Trophoblast cell (in vitro differentiated cells and primary cell): ENCODE results near the gene PLEKHM2.

Experiments
- DNase-seq, 2 donors: peaks; one replicate each; pipeline ENCODE4 v3.0.0-alpha.2; 2016
- H2AFZ ChIP-seq: 2 replicates; pipeline ENCODE4 v1.6.1; 2013; ENCODE audit warnings: low read length, moderate library complexity, mild to moderate bottlenecking; ENCODE audit not compliant: insufficient read depth, poor library complexity
- H2AK5ac ChIP-seq: 2 replicates; pipeline ENCODE4 v1.6.1; 2013; ENCODE audit warnings: mild to moderate bottlenecking, low read length
- H2BK120ac ChIP-seq: 2 replicates; pipeline ENCODE4 v1.6.1; 2013; ENCODE audit warnings: low read length, mild to moderate bottlenecking, moderate library complexity; ENCODE audit not compliant: insufficient read depth, poor library complexity
- H2BK12ac ChIP-seq: 2 replicates; pipeline ENCODE4 v1.6.1; 2013; ENCODE audit warnings: mild to moderate bottlenecking, low read length, moderate library complexity
- H2BK5ac ChIP-seq: 2 replicates; pipeline ENCODE4 v1.6.1; 2013; ENCODE audit warnings: low read length, low read depth, moderate library complexity, mild to moderate bottlenecking; ENCODE audit not compliant: poor library complexity
- H3K14ac ChIP-seq: 2 replicates; pipeline ENCODE4 v1.6.1; 2013; ENCODE audit warnings: mild to moderate bottlenecking, low read length
- H3K18ac ChIP-seq: 2 replicates; pipeline ENCODE4 v1.6.1; 2013; ENCODE audit warnings: mild to moderate bottlenecking, low read length
- H3K23ac ChIP-seq: 2 replicates; pipeline ENCODE4 v1.6.1; 2013; ENCODE audit warnings: low read length
- H3K27ac ChIP-seq: 2 replicates; pipeline ENCODE4 v1.5.1; 2013; ENCODE audit warnings: low read depth, mild to moderate bottlenecking, inconsistent platforms, low read length, moderate library complexity
- H3K27me3 ChIP-seq: 2 replicates; pipeline ENCODE4 v1.6.1; 2013; ENCODE audit warnings: inconsistent platforms, mild to moderate bottlenecking, low read length, moderate library complexity; ENCODE audit not compliant: insufficient read depth
- H3K36me3 ChIP-seq, 2 experiments: 1 replicate in 1 of 2; 2 replicates in 1 of 2; pipeline ENCODE4 v1.6.1; 2013; ENCODE audit warnings: low read length in 2 of 2, mild to moderate bottlenecking in 2 of 2, moderate library complexity in 1 of 2; ENCODE audit not compliant: insufficient read depth in 2 of 2, control insufficient read depth in 1 of 2
- H3K4ac ChIP-seq: 2 replicates; pipeline ENCODE4 v1.6.1; 2013; ENCODE audit warnings: low read depth, mild to moderate bottlenecking, low read length, moderate library complexity
- H3K4me1 ChIP-seq, 2 experiments: 1 replicate in 1 of 2; 2 replicates in 1 of 2; pipeline ENCODE4 v1.6.1; 2013; ENCODE audit warnings: low read length in 2 of 2, mild to moderate bottlenecking in 2 of 2, moderate library complexity in 1 of 2; ENCODE audit not compliant: insufficient read depth in 2 of 2, control insufficient read depth in 1 of 2
- H3K4me2 ChIP-seq: 2 replicates; pipeline ENCODE4 v1.6.1; 2013; ENCODE audit warnings: inconsistent platforms, mild to moderate bottlenecking, low read length, moderate library complexity
- H3K4me3 ChIP-seq: 2 replicates; pipeline ENCODE4 v1.5.1; 2013; ENCODE audit warnings: mild to moderate bottlenecking, low read depth, low read length, inconsistent platforms
- H3K79me1 ChIP-seq: one replicate; pipeline ENCODE4 v1.6.1; 2013; ENCODE audit warnings: low read length
- H3K79me2 ChIP-seq: 2 replicates; pipeline ENCODE4 v1.6.1; 2013; ENCODE audit warnings: low read length, mild to moderate bottlenecking; ENCODE audit not compliant: control insufficient read depth, insufficient read depth, poor library complexity
- H3K9ac ChIP-seq: 2 replicates; pipeline ENCODE4 v1.6.1; 2013; ENCODE audit warnings: mild to moderate bottlenecking, low read length
- H3K9me3 ChIP-seq: 2 replicates; pipeline ENCODE4 v1.6.1; 2013; ENCODE audit warnings: low read depth, mild to moderate bottlenecking, control low read depth, inconsistent platforms, low read length; ENCODE audit not compliant: insufficient read depth
- H4K12ac ChIP-seq: 2 replicates; pipeline ENCODE4 v1.6.1; 2013; ENCODE audit warnings: low read depth, mild to moderate bottlenecking, low read length, moderate library complexity
- H4K8ac ChIP-seq: 2 replicates; pipeline ENCODE4 v1.6.1; 2013; ENCODE audit warnings: low read depth, mild to moderate bottlenecking, low read length, moderate library complexity
- H4K91ac ChIP-seq: one replicate; pipeline ENCODE4 v1.6.1; 2013; ENCODE audit warnings: low read depth, mild to moderate bottlenecking, low read length, moderate library complexity
- WGBS: extraction: QIAGEN DNeasy Blood & Tissue Kit; methylation state at CpG from one replicate; pipeline ENCODE4 v1.1.7; 2013; ENCODE audit warnings: missing lambda C conversion rate; ENCODE audit not compliant: insufficient read length, insufficient coverage; ENCODE audit errors: extremely low coverage; 5-methylcytosine and 5-hydroxymethylcytosine counted together

PLEKHM2 gene

DNA sequence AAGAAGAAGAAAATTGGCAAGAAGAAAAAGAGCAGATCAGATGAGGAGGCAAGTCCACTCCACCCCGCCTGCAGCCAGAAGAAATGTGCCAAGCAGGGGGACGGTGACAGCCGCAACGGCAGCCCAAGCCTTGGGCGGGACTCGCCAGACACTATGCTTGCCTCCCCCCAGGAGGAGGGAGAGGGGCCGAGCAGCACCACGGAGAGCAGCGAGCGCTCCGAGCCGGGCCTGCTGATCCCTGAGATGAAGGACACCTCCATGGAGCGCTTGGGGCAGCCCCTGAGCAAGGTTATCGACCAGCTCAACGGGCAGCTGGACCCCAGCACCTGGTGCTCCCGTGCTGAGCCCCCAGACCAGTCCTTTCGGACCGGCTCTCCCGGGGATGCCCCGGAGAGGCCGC is 42.9 kb downstream of the PLEKHM2 start:
- H3K4me2 ChIP-seq: no peak overlapping the region
- no peak overlapping the region for H2AK5ac ChIP-seq
- H3K79me2 ChIP-seq: no peaks in the 10 kb centered on the region
- H3K4me3 ChIP-seq: no peak overlapping the region
- H2BK12ac ChIP-seq: no peak overlapping the region
- H3K18ac ChIP-seq: peak overlapping the region; percentile 18
- WGBS: no CpG with 5 or more reads among the region's 21 CpGs
- H3K4me1 ChIP-seq: peaks cover 35 to 39% of the 10 kb centered on the region in 2 experiments
- H4K12ac ChIP-seq: no peak overlapping the region
- no peak overlapping the region for H4K8ac ChIP-seq
- no peak overlapping the region for H3K14ac ChIP-seq
- peaks cover 7% of the 10 kb centered on the region for H3K79me1 ChIP-seq
- H3K36me3 ChIP-seq: peaks cover 55 to 56% of the 10 kb centered on the region in 2 experiments
- H3K4ac ChIP-seq: no peak overlapping the region
- H3K9me3 ChIP-seq: no peaks in the 10 kb centered on the region
- H2AFZ ChIP-seq: no peak overlapping the region
- no peak overlapping the region for H2BK120ac ChIP-seq
- H2BK5ac ChIP-seq: no peak overlapping the region
- no peak overlapping the region for H3K23ac ChIP-seq
- no peaks in the 10 kb centered on the region for H3K27me3 ChIP-seq
- DNase-seq: no peak
- H3K27ac ChIP-seq: no peak overlapping the region
- no peak overlapping the region for H4K91ac ChIP-seq
- no peak overlapping the region for H3K9ac ChIP-seq

DNA sequence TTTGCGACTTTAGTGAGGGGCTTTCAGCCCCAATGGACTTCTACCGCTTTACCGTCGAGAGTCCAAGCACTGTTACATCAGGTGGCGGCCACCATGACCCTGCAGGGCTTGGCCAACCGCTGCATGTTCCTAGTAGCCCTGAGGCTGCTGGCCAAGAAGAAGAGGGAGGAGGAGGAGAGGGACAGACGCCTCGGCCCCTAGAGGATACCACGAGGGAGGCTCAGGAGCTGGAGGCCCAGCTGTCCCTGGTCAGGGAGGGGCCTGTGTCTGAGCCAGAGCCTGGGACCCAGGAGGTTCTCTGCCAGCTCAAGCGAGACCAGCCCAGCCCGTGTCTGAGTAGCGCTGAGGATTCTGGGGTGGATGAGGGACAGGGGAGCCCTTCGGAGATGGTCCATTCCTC is 43.3 kb downstream of the PLEKHM2 start:
- no peaks in the 10 kb centered on the region for H3K9me3 ChIP-seq
- peaks cover 58 to 59% of the 10 kb centered on the region in 2 experiments for H3K36me3 ChIP-seq
- no peak overlapping the region for H3K4me2 ChIP-seq
- no CpG with 5 or more reads among the region's 13 CpGs for WGBS
- H3K4me1 ChIP-seq: peaks cover 32 to 36% of the 10 kb centered on the region in 2 experiments
- H2AFZ ChIP-seq: no peak overlapping the region
- no peaks in the 10 kb centered on the region for H3K79me2 ChIP-seq
- H3K4ac ChIP-seq: no peak overlapping the region
- H4K12ac ChIP-seq: no peak overlapping the region
- no peak overlapping the region for H2AK5ac ChIP-seq
- H3K27me3 ChIP-seq: no peaks in the 10 kb centered on the region
- no peak overlapping the region for H2BK5ac ChIP-seq
- no peak for DNase-seq
- no peak overlapping the region for H3K4me3 ChIP-seq
- H3K27ac ChIP-seq: no peak overlapping the region
- no peak overlapping the region for H4K91ac ChIP-seq
- H2BK120ac ChIP-seq: no peak overlapping the region
- no peak overlapping the region for H3K9ac ChIP-seq
- peaks cover 6% of the 10 kb centered on the region for H3K79me1 ChIP-seq
- H2BK12ac ChIP-seq: no peak overlapping the region
- H4K8ac ChIP-seq: no peak overlapping the region
- H3K14ac ChIP-seq: no peak overlapping the region
- H3K23ac ChIP-seq: no peak overlapping the region
- H3K18ac ChIP-seq: no peak overlapping the region

DNA sequence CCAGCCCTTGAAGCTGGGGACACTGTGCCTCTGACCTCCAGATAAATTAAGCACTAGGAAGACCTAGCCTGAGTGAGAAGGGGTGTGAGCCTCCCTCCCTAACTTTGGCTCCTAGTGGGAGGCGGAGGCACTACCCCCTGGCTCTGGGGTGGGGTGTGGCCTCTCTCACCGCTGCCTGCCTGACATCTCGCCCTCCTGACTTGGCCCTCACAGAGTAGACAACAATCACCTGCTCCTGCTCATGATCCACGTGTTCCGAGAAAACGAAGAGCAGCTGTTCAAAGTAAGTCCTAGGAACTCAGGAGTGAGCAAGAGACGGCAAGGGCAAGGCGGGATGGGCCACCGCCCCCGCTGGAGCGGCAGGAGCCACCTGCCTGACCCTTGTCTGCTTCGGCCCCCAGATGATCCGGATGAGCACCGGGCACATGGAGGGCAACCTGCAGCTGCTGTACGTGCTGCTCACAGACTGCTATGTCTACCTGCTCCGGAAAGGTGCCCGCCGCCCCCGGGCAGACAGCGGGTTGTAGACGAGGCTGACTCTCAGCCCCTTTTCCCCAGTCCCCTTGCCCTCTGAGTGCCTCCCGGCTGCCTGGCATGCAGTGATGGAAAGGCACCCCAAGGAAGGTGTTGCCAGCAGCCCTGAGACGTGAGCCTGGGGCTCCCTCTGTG is 43.9 kb downstream of the PLEKHM2 start:
- no peaks in the 10 kb centered on the region for H3K79me2 ChIP-seq
- H4K8ac ChIP-seq: no peak overlapping the region
- no peak overlapping the region for H4K12ac ChIP-seq
- H4K91ac ChIP-seq: no peak overlapping the region
- H3K9ac ChIP-seq: no peak overlapping the region
- no peak for DNase-seq
- H3K4ac ChIP-seq: no peak overlapping the region
- H2BK12ac ChIP-seq: no peak overlapping the region
- peaks cover 30% of the 10 kb centered on the region in 2 experiments for H3K4me1 ChIP-seq
- peaks cover 6% of the 10 kb centered on the region for H3K79me1 ChIP-seq
- peaks cover 64% of the 10 kb centered on the region in 2 experiments for H3K36me3 ChIP-seq
- no peak overlapping the region for H3K4me3 ChIP-seq
- H2AK5ac ChIP-seq: no peak overlapping the region
- H3K27ac ChIP-seq: no peak overlapping the region
- WGBS: no CpG with 5 or more reads among the region's 23 CpGs
- H2BK5ac ChIP-seq: no peak overlapping the region
- no peak overlapping the region for H3K4me2 ChIP-seq
- H3K14ac ChIP-seq: no peak overlapping the region
- H2BK120ac ChIP-seq: no peak overlapping the region
- no peak overlapping the region for H3K18ac ChIP-seq
- H3K27me3 ChIP-seq: no peaks in the 10 kb centered on the region
- H3K23ac ChIP-seq: no peak overlapping the region
- no peak overlapping the region for H2AFZ ChIP-seq
- H3K9me3 ChIP-seq: no peaks in the 10 kb centered on the region

DNA sequence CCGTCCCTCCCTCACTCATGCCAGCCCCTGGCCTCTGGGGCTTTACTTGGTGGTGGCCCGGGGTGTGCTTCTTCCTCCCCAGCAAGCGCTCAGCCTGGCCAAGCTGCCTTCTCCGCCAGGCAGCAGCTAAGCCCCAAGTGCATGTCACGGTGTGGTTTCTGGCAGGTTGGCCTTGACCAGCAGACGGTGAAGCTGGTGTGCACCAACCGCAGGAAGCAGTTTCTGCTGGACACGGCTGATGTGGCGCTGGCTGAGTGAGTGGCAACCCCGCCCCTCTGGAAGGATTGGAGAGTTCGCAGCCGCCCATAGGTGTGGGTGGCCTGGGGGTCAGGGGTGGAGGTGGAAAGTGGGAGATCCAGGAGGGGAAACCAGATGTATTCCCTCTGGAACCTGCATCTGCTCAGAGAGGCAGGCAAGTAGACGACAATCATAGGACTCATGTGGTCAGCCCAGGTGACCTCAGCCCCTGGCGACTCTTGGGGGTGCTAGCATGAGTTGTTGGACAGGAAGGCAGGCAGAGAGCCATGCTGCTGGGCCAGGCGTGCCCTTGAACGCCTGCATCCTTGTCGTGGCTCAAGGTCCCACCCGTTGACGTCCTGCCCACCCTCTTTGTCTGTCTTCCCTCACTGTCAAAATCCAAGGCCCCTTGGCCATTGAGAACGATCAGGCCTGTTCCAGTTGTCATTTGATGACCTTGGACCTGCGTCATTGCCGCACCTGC is 45.0 kb downstream of the PLEKHM2 start:
- Histone ChIP-seq H3K9ac (no peak overlapping the region), H3K4ac (no peak overlapping the region), H2BK120ac (no peak overlapping the region), H2AFZ (no peak overlapping the region), H3K27ac (no peak overlapping the region), H3K18ac (no peak overlapping the region), H3K4me2 (no peak overlapping the region), H2BK12ac (no peak overlapping the region), H3K27me3 (no peaks in the 10 kb centered on the region), H3K23ac (no peak overlapping the region), H2AK5ac (no peak overlapping the region), H4K91ac (no peak overlapping the region), H3K4me3 (no peak overlapping the region), H3K79me1 (peaks cover 9% of the 10 kb centered on the region), H4K12ac (no peak overlapping the region), H4K8ac (no peak overlapping the region), H2BK5ac (no peak overlapping the region), H3K79me2 (no peaks in the 10 kb centered on the region), H3K9me3 (no peaks in the 10 kb centered on the region), H3K36me3 (peaks cover 74 to 75% of the 10 kb centered on the region in 2 experiments), H3K4me1 (peaks cover 26 to 30% of the 10 kb centered on the region in 2 experiments), H3K14ac (no peak overlapping the region)
- no peak for DNase-seq
- WGBS: no CpG with 5 or more reads among the region's 22 CpGs
